GM10266 (cell line): ENCODE data around the gene RYR1.

Experiments used
- DNase-seq: peaks from one replicate; pipeline ENCODE4 v3.0.0; 2012; ENCODE audit errors: extremely low spot score
- CTCF ChIP-seq: IDR thresholded peaks from 2 replicates; pipeline ENCODE4 v1.5.1; 2012; ENCODE audit warnings: mild to moderate bottlenecking, low read depth; ENCODE audit not compliant: control insufficient read depth, insufficient read depth; ENCODE audit errors: missing control alignments

RYR1 gene

GRCh38 chr19:38543807-38544568 lies 110.5 kb downstream of the RYR1 start:
- peak; percentile 74 for DNase-seq
- peak; percentile 55 for TF ChIP-seq CTCF

GRCh38 chr19:38544569-38545315 lies 111.3 kb downstream of the RYR1 start:
- no peak for TF ChIP-seq CTCF
- no peak for DNase-seq

GRCh38 chr19:38545596-38545995 lies 112.1 kb downstream of the RYR1 start:
- DNase-seq: no peak
- no peak for TF ChIP-seq CTCF

GRCh38 chr19:38547421-38547820 lies 113.9 kb downstream of the RYR1 start:
- no peak for TF ChIP-seq CTCF
- no peak for DNase-seq

- no peak for TF ChIP-seq CTCF
- no peak for DNase-seq
These were observed 115.6 kb downstream of the RYR1 start for GRCh38 chr19:38549061-38549460.

- TF ChIP-seq CTCF: no peak
- DNase-seq: no peak
These were observed 116.5 kb downstream of the RYR1 start for GRCh38 chr19:38549942-38550341.

GRCh38 chr19:38550376-38550775 lies 116.9 kb downstream of the RYR1 start:
- no peak for DNase-seq
- no peak for TF ChIP-seq CTCF
